Neural cell (in vitro differentiated cells): ENCODE measurements around the gene BRK1. TPM values are rescaled to one million over a fixed set of nuclear protein-coding genes. Genes with fewer than 3 reads are reported as not detected.
A peak's percentile ranks its signal among the peaks of the same experiment; 100 is the strongest.

Source experiments
- H2AFZ ChIP-seq: fragments of 200-600, 300-800 bp; sonication (generic), shearing (Covaris generic); 2 replicates; pipeline ENCODE4 v1.6.0; 2014; ENCODE audit warnings: low read depth, mild to moderate bottlenecking, antibody characterized with exemption, low read length, moderate library complexity
- H3F3A ChIP-seq: fragments of 200-600 bp; shearing (Covaris generic); 2 replicates; pipeline ENCODE4 v1.6.1; 2016; ENCODE audit warnings: mild to moderate bottlenecking, moderate library complexity, mixed read lengths, antibody characterized with exemption, low read length; ENCODE audit not compliant: insufficient read depth, poor library complexity, severe bottlenecking
- H3K27ac ChIP-seq: fragments of 200-600, 300-800 bp; sonication (generic), shearing (Covaris generic); 2 replicates; pipeline ENCODE4 v1.5.1; 2014; ENCODE audit warnings: mild to moderate bottlenecking, low read length, moderate library complexity
- H3K27me3 ChIP-seq: fragments of 300-800, 200-600 bp; sonication (generic), shearing (Covaris generic); 2 replicates; pipeline ENCODE4 v1.6.0; 2014; ENCODE audit warnings: mild to moderate bottlenecking, low read depth, low read length, moderate library complexity; ENCODE audit not compliant: insufficient read depth
- H3K36me3 ChIP-seq: fragments of 300-800, 200-600 bp; sonication (generic), shearing (Covaris generic); 2 replicates; pipeline ENCODE4 v1.5.1; 2014; ENCODE audit warnings: mild to moderate bottlenecking, antibody characterized with exemption, low read length, moderate library complexity; ENCODE audit not compliant: insufficient read depth
- H3K4me2 ChIP-seq: fragments of 300-800, 200-600 bp; sonication (generic), shearing (Covaris generic); 2 replicates; pipeline ENCODE4 v1.6.0; 2014; ENCODE audit warnings: mild to moderate bottlenecking, low read length
- H3K4me3 ChIP-seq: fragments of 300-800, 200-600 bp; sonication (generic), shearing (Covaris generic); 2 replicates; pipeline ENCODE4 v1.5.1; 2014; ENCODE audit warnings: mild to moderate bottlenecking, low read length, moderate library complexity
- H3K79me2 ChIP-seq: fragments of 200-600 bp; shearing (Covaris generic); replicated peaks from 2 replicates; pipeline ENCODE4 v1.6.0; 2014; ENCODE audit warnings: mild to moderate bottlenecking, low read length, moderate library complexity; ENCODE audit not compliant: insufficient read depth
- H3K9ac ChIP-seq: fragments of 300-800, 200-600 bp; sonication (generic), shearing (Covaris generic); 2 replicates; pipeline ENCODE4 v1.6.1; 2016; ENCODE audit warnings: mild to moderate bottlenecking, low read length, mixed read lengths
- H3K9me2 ChIP-seq: fragments of 200-600 bp; shearing (Covaris generic); 2 replicates; pipeline ENCODE4 v1.6.1; 2016; ENCODE audit warnings: mild to moderate bottlenecking, low read length, mixed read lengths; ENCODE audit not compliant: insufficient read depth
- H3K9me3 ChIP-seq: fragments of 200-600, 300-800 bp; sonication (generic), shearing (Covaris generic); 2 replicates; pipeline ENCODE4 v1.6.1; 2016; ENCODE audit warnings: mild to moderate bottlenecking, mixed run types, low read length, moderate library complexity, mixed read lengths
- H4K20me1 ChIP-seq: fragments of 200-600 bp; shearing (Covaris generic); 2 replicates; pipeline ENCODE4 v1.6.1; 2016; ENCODE audit warnings: mild to moderate bottlenecking, mixed run types; ENCODE audit not compliant: insufficient read depth
- CTCF ChIP-seq: fragments of 450-650 bp; IDR thresholded peaks from 2 replicates; pipeline ENCODE4 v1.5.1; 2014; ENCODE audit warnings: antibody characterized with exemption, mild to moderate bottlenecking, moderate library complexity; ENCODE audit not compliant: poor library complexity, severe bottlenecking
- EP300 ChIP-seq: fragments of 450-650 bp; conservative IDR thresholded peaks from 2 replicates; pipeline ENCODE4 v1.6.1; 2014; ENCODE audit warnings: antibody characterized with exemption, mild to moderate bottlenecking, moderate library complexity; ENCODE audit not compliant: poor library complexity, severe bottlenecking
- EZH2 ChIP-seq: fragments of 200-600, 300-800 bp; shearing (Covaris generic), sonication (generic); IDR thresholded peaks from 2 replicates; pipeline ENCODE4 v1.6.1; 2014; ENCODE audit warnings: antibody characterized with exemption, low read length, borderline replicate concordance, mild to moderate bottlenecking; ENCODE audit not compliant: insufficient read depth, poor library complexity, severe bottlenecking
- MXI1 ChIP-seq: fragments of 450-650 bp; conservative IDR thresholded peaks from 2 replicates; pipeline ENCODE4 v1.6.1; 2014; ENCODE audit warnings: antibody characterized with exemption, mild to moderate bottlenecking; ENCODE audit not compliant: poor library complexity, severe bottlenecking
- POLR2AphosphoS5 ChIP-seq: IDR thresholded peaks from 2 replicates; pipeline ENCODE4 v1.6.1; 2012
- RAD21 ChIP-seq: fragments of 450-650 bp; conservative IDR thresholded peaks from 2 replicates; pipeline ENCODE4 v1.6.1; 2014; ENCODE audit warnings: antibody characterized with exemption, mild to moderate bottlenecking, moderate library complexity
- SMC3 ChIP-seq: fragments of 450-650 bp; conservative IDR thresholded peaks from 2 replicates; pipeline ENCODE4 v1.6.1; 2014; ENCODE audit warnings: antibody characterized with exemption, mild to moderate bottlenecking, moderate library complexity; ENCODE audit not compliant: poor library complexity
- TAF1 ChIP-seq: IDR thresholded peaks from 2 replicates; pipeline ENCODE4 v1.6.1; 2012; ENCODE audit warnings: low read depth
- polyA plus RNA-seq: library from polyadenylated mRNA; depleted of rRNA; stranded (reverse); fragments of >200 nt; gene quantifications from 2 replicates; pipeline ENCODE4 v1.2.3, GENCODE V29; 2014
- TF ChIP-seq, protein P1 (sequence below): IDR thresholded peaks from 2 replicates; pipeline ENCODE4 v1.6.1; 2012; ENCODE audit warnings: borderline replicate concordance

The BRK1 gene
- polyA plus RNA-seq, 1 donor from 2014 or later = 265 TPM

DNA sequence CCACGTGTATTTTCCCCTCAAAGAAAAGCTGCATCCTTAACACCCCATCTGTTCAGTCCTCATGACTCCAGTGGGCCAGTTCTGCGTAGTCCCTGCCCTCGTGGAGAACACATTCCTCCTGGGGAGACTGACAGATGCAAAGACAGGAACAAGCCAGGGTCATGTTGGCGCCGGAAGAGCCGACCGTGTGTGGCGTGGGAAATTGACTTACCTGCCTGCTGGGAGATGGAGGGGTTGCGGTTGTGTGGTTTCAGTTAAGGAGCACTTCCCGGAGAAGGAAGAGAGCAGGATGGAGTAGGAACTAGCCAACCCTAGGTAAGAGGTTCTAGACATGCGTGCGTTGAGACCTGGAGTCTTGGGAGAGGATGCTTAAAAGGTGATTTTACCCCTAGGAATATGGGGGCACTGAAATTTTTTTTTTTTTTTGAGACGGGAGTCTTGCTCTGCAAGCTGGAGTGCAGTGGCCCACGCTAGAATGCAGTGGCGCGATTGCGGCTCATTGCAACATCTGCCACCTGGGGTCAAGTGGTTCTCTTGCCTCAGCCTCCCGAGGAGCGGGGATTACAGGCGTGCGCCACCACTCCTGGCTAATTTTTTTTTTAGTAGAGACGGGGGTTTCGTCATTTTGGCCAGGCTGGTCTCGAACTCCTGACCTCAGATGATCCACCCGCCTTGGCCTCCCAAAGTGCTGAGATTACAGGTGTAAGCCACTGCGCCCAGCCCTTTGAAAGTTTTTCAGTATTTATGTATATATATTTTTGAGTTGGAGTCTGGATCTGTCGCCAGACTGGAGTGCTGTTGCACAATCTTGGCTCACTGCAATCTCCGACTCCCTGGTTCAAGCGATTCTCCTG lies 27.5 kb downstream of the BRK1 start:
- Histone ChIP-seq H3F3A (peaks cover 5% of the 10 kb centered on the region), H3K4me2 (peak overlapping the region; percentile 73), H3K9me2 (no peaks in the 10 kb centered on the region), H3K4me3 (peak overlapping the region; percentile 95), H4K20me1 (no peaks in the 10 kb centered on the region), H3K36me3 (peaks cover 5% of the 10 kb centered on the region), H3K27ac (no peak overlapping the region), H3K9ac (no peak overlapping the region), H3K27me3 (no peaks in the 10 kb centered on the region), H3K9me3 (no peaks in the 10 kb centered on the region), H2AFZ (no peak overlapping the region), H3K79me2 (peaks cover 24% of the 10 kb centered on the region)
- no peak for TF ChIP-seq TAF1
- TF ChIP-seq POLR2AphosphoS5 = no peak
- no peak for TF ChIP-seq EZH2
- TF ChIP-seq MXI1 = no peak
- TF ChIP-seq, protein P1, sequence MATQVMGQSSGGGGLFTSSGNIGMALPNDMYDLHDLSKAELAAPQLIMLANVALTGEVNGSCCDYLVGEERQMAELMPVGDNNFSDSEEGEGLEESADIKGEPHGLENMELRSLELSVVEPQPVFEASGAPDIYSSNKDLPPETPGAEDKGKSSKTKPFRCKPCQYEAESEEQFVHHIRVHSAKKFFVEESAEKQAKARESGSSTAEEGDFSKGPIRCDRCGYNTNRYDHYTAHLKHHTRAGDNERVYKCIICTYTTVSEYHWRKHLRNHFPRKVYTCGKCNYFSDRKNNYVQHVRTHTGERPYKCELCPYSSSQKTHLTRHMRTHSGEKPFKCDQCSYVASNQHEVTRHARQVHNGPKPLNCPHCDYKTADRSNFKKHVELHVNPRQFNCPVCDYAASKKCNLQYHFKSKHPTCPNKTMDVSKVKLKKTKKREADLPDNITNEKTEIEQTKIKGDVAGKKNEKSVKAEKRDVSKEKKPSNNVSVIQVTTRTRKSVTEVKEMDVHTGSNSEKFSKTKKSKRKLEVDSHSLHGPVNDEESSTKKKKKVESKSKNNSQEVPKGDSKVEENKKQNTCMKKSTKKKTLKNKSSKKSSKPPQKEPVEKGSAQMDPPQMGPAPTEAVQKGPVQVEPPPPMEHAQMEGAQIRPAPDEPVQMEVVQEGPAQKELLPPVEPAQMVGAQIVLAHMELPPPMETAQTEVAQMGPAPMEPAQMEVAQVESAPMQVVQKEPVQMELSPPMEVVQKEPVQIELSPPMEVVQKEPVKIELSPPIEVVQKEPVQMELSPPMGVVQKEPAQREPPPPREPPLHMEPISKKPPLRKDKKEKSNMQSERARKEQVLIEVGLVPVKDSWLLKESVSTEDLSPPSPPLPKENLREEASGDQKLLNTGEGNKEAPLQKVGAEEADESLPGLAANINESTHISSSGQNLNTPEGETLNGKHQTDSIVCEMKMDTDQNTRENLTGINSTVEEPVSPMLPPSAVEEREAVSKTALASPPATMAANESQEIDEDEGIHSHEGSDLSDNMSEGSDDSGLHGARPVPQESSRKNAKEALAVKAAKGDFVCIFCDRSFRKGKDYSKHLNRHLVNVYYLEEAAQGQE = no peak

DNA sequence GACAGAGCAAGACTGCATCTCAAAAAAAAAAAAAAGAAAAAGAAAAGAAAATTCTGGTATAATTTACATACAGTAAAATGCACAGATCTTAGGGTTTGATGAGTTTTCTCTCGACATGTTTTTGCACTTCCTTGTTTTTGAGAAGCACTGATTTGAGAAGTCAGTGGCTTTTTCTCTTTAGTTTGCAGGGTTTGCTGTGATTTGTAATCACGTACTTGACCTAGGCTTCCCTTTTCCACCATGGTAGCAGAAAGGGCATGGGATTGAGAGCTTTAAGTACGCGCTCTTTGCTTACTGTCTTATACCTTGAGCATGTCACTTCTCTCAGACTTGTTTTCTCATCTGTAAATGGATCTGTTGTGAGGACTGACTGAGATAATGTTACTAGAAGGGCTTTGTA lies 30.2 kb downstream of the BRK1 start:
- Histone ChIP-seq H3K4me3 (no peak overlapping the region), H3K9ac (no peak overlapping the region), H3K36me3 (peaks cover 12% of the 10 kb centered on the region), H2AFZ (no peak overlapping the region), H3K9me2 (no peaks in the 10 kb centered on the region), H3K27me3 (no peaks in the 10 kb centered on the region), H3K4me2 (no peak overlapping the region), H4K20me1 (no peaks in the 10 kb centered on the region), H3K9me3 (no peaks in the 10 kb centered on the region), H3K79me2 (peaks cover 24% of the 10 kb centered on the region), H3K27ac (no peak overlapping the region), H3F3A (peaks cover 5% of the 10 kb centered on the region)
- TF ChIP-seq SMC3 (no peak), RAD21 (no peak), TAF1 (no peak), POLR2AphosphoS5 (no peak), EP300 (no peak), MXI1 (no peak), EZH2 (no peak), CTCF (no peak)
- TF ChIP-seq, protein P1 = no peak
